ENCODE results near the gene FABP3.

Gene FABP3

GRCh38 chr1:31412732-31413404 is 40.0 kb upstream of the FABP3 start, which contains the start of gene SERINC2:
SERINC2 (plus strand) TSS chr1:31413213; CDS start chr1:31413266, 53 bp downstream.
- Histone ChIP-seq H3K9me3 (ENCODE audit: control insufficient read depth in 2 of 2, low read length in 2 of 2) (no peaks in the 10 kb centered on the region), H3K27ac (ENCODE audit: low read length) (no peak within 1 kb of the TSS), H3K4me3 (ENCODE audit: low read length in 2 of 2) (peak within 1 kb of the TSS; percentile 48 to 74), H3K36me3 (ENCODE audit: control insufficient read depth in 2 of 2, insufficient read depth in 2 of 2, low read length in 2 of 2) (no peaks in the 10 kb centered on the region), H3K9ac (ENCODE audit: low read length in 2 of 2) (peak within 1 kb of the TSS in 1 of 2 donors; percentile 29), H3K27me3 (ENCODE audit: control insufficient read depth in 1 of 2, insufficient read depth in 2 of 2, low read length in 2 of 2) (peaks cover 49 to 56% of the 10 kb centered on the region in 2 donors), H3K4me1 (ENCODE audit: control insufficient read depth, insufficient read depth, low read length) (peaks cover 14% of the 10 kb centered on the region)

DNA sequence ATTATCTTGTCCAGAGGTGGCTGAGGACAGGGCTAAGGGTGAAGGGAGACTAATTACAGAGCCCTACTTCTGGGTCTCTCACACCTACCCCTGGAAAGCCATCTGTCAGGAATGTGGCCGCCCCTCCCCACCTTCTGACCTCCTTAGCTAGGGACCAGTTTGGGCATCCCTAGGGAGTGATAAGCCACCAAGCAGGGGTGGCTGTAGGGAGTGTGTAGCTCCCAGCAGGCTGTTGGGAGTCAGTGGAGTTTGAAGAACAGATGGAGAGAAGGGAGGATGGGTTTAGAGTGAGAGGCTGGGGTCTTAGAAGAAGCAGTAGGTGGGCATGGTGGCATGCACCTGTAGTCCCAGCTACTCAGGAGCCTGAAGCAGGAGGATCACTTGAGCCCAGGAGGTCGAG is 39.3 kb upstream of the FABP3 start:
- Histone ChIP-seq H3K9me3 (ENCODE audit: control insufficient read depth in 2 of 2, low read length in 2 of 2) (no peaks in the 10 kb centered on the region), H3K4me1 (ENCODE audit: control insufficient read depth, insufficient read depth, low read length) (peaks cover 14% of the 10 kb centered on the region), H3K27me3 (ENCODE audit: control insufficient read depth in 1 of 2, insufficient read depth in 2 of 2, low read length in 2 of 2) (peaks cover 49 to 56% of the 10 kb centered on the region in 2 donors), H3K4me3 (ENCODE audit: low read length in 2 of 2) (no peak overlapping the region), H3K36me3 (ENCODE audit: control insufficient read depth in 2 of 2, insufficient read depth in 2 of 2, low read length in 2 of 2) (no peaks in the 10 kb centered on the region), H3K9ac (ENCODE audit: low read length in 2 of 2) (no peak overlapping the region), H3K27ac (ENCODE audit: low read length) (no peak overlapping the region)

GRCh38 chr1:31410871-31411270 is 38.0 kb upstream of the FABP3 start:
- Histone ChIP-seq H3K27me3 (ENCODE audit: control insufficient read depth in 1 of 2, insufficient read depth in 2 of 2, low read length in 2 of 2) (peaks cover 49 to 56% of the 10 kb centered on the region in 2 donors), H3K9me3 (ENCODE audit: control insufficient read depth in 2 of 2, low read length in 2 of 2) (no peaks in the 10 kb centered on the region), H3K4me3 (ENCODE audit: low read length in 2 of 2) (no peak overlapping the region), H3K9ac (ENCODE audit: low read length in 2 of 2) (no peak overlapping the region), H3K36me3 (ENCODE audit: control insufficient read depth in 2 of 2, insufficient read depth in 2 of 2, low read length in 2 of 2) (no peaks in the 10 kb centered on the region), H3K4me1 (ENCODE audit: control insufficient read depth, insufficient read depth, low read length) (peaks cover 14% of the 10 kb centered on the region), H3K27ac (ENCODE audit: low read length) (no peak overlapping the region)

- Histone ChIP-seq H3K27me3 (ENCODE audit: control insufficient read depth in 1 of 2, insufficient read depth in 2 of 2, low read length in 2 of 2) (peaks cover 49 to 56% of the 10 kb centered on the region in 2 donors), H3K36me3 (ENCODE audit: control insufficient read depth in 2 of 2, insufficient read depth in 2 of 2, low read length in 2 of 2) (no peaks in the 10 kb centered on the region), H3K27ac (ENCODE audit: low read length) (no peak overlapping the region), H3K9ac (ENCODE audit: low read length in 2 of 2) (no peak overlapping the region), H3K4me3 (ENCODE audit: low read length in 2 of 2) (no peak overlapping the region), H3K9me3 (ENCODE audit: control insufficient read depth in 2 of 2, low read length in 2 of 2) (no peaks in the 10 kb centered on the region), H3K4me1 (ENCODE audit: control insufficient read depth, insufficient read depth, low read length) (peaks cover 14% of the 10 kb centered on the region)
Measured at GRCh38 chr1:31409946-31410858, 37.3 kb upstream of the FABP3 start.

GRCh38 chr1:31408788-31409318 is 36.0 kb upstream of the FABP3 start:
- Histone ChIP-seq H3K4me1 (ENCODE audit: control insufficient read depth, insufficient read depth, low read length) (peaks cover 12% of the 10 kb centered on the region), H3K9me3 (ENCODE audit: control insufficient read depth in 2 of 2, low read length in 2 of 2) (no peaks in the 10 kb centered on the region), H3K9ac (ENCODE audit: low read length in 2 of 2) (no peak overlapping the region), H3K27me3 (ENCODE audit: control insufficient read depth in 1 of 2, insufficient read depth in 2 of 2, low read length in 2 of 2) (peaks cover 44 to 46% of the 10 kb centered on the region in 2 donors), H3K4me3 (ENCODE audit: low read length in 2 of 2) (no peak overlapping the region), H3K27ac (ENCODE audit: low read length) (no peak overlapping the region), H3K36me3 (ENCODE audit: control insufficient read depth in 2 of 2, insufficient read depth in 2 of 2, low read length in 2 of 2) (no peaks in the 10 kb centered on the region)

DNA sequence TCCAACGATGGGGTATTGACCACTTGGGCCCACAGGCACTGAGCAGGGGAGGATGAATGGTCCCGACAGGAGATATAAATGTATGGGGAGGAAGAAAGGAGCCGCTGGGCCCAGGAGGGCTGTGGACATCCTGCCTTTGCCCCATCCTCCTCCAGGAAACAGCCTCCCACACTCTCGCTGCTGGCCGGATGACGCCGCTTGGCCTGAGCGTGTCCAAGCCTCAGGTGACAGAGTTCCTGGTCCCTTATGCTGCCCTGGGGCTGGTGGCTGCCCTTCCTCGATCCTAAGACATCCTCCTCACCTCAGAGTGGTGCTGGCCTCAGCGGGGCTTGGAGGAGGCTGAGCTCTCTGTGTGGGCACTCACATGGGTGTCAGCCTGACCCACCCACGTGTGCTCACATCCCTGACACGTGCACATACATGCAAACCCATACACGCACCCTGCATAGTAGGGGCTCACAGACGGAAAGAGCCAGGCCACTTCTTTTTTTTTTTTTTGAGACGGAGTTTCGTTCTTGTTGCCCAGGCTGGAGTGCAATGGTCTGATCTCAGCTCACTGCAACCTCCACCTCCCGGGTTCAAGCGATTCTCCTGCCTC is 34.3 kb upstream of the FABP3 start:
- Histone ChIP-seq H3K27ac (ENCODE audit: low read length) (no peak overlapping the region), H3K36me3 (ENCODE audit: control insufficient read depth in 2 of 2, insufficient read depth in 2 of 2, low read length in 2 of 2) (no peaks in the 10 kb centered on the region), H3K4me1 (ENCODE audit: control insufficient read depth, insufficient read depth, low read length) (no peaks in the 10 kb centered on the region), H3K4me3 (ENCODE audit: low read length in 2 of 2) (no peak overlapping the region), H3K9ac (ENCODE audit: low read length in 2 of 2) (no peak overlapping the region), H3K9me3 (ENCODE audit: control insufficient read depth in 2 of 2, low read length in 2 of 2) (no peaks in the 10 kb centered on the region), H3K27me3 (ENCODE audit: control insufficient read depth in 1 of 2, insufficient read depth in 2 of 2, low read length in 2 of 2) (peaks cover 29 to 34% of the 10 kb centered on the region in 2 donors)

DNA sequence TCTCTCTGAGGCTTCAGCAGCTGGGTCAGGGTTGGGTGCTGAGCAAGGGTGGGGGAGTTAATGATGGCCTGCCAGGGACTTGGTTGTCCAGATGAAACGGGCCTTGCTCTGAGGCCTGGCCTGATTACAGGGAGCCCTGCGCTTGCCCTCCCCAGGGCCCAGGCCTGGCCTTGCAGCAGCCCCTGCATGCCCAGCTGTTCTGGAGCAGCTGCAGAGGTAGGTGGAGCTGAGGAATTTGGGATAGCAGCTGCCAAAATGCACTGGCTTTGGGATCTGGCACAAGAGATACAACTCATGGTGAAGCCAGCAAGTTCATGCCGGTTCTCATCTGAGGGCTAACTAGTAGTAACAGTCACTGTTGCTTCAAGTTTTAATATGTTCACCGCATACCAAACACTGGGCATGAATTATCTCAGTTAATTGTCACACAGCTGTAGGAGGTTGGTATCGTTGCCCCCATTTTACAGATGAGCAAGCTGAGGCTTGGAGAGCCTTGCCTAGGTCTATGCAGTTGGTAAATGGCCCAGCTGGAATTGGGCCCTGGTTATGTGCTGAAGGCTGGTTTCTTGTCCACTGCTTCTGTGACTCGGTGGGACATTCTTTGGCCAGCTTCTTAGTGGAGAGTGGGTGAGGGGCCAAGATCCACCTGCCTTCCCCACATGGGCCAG is 32.8 kb upstream of the FABP3 start:
- no peak overlapping the region for H3K27ac ChIP-seq (ENCODE audit: low read length)
- H3K4me3 ChIP-seq (ENCODE audit: low read length in 2 of 2) = no peak overlapping the region
- no peak overlapping the region for H3K9ac ChIP-seq (ENCODE audit: low read length in 2 of 2)
- H3K4me1 ChIP-seq (ENCODE audit: control insufficient read depth, insufficient read depth, low read length) = no peaks in the 10 kb centered on the region
- no peaks in the 10 kb centered on the region for H3K36me3 ChIP-seq (ENCODE audit: control insufficient read depth in 2 of 2, insufficient read depth in 2 of 2, low read length in 2 of 2)
- H3K9me3 ChIP-seq (ENCODE audit: control insufficient read depth in 2 of 2, low read length in 2 of 2) = no peaks in the 10 kb centered on the region
- peaks cover 14 to 22% of the 10 kb centered on the region in 2 donors for H3K27me3 ChIP-seq (ENCODE audit: control insufficient read depth in 1 of 2, insufficient read depth in 2 of 2, low read length in 2 of 2)

DNA sequence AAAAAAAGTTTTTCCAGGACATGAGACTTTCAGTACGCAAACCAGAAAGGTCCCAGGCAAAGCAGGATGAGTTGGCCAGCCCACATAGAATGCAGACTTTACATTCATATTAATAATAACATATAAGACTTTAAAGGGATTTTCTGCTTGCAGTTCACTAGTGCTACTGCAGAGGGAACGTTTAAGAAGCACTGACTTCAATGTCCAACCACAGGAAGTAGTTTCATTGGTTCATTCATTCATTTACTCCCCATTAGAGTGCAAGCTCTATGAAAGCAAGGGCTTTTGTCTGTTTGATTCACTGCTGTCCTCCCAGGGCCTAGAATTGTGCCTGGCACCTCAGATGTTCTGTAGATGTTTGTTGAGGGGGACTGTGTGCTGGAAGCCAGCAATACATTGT is 28.4 kb upstream of the FABP3 start:
- H3K4me1 ChIP-seq (ENCODE audit: control insufficient read depth, insufficient read depth, low read length) = no peaks in the 10 kb centered on the region
- H3K27me3 ChIP-seq (ENCODE audit: control insufficient read depth in 1 of 2, insufficient read depth in 2 of 2, low read length in 2 of 2) = no peaks in the 10 kb centered on the region
- H3K9me3 ChIP-seq (ENCODE audit: control insufficient read depth in 2 of 2, low read length in 2 of 2) = no peaks in the 10 kb centered on the region
- no peak overlapping the region for H3K4me3 ChIP-seq (ENCODE audit: low read length in 2 of 2)
- no peaks in the 10 kb centered on the region for H3K36me3 ChIP-seq (ENCODE audit: control insufficient read depth in 2 of 2, insufficient read depth in 2 of 2, low read length in 2 of 2)
- H3K27ac ChIP-seq (ENCODE audit: low read length) = no peak overlapping the region
- no peak overlapping the region for H3K9ac ChIP-seq (ENCODE audit: low read length in 2 of 2)

- no peak overlapping the region for H3K9ac ChIP-seq (ENCODE audit: low read length in 2 of 2)
- no peaks in the 10 kb centered on the region for H3K4me1 ChIP-seq (ENCODE audit: control insufficient read depth, insufficient read depth, low read length)
- no peak overlapping the region for H3K27ac ChIP-seq (ENCODE audit: low read length)
- H3K36me3 ChIP-seq (ENCODE audit: control insufficient read depth in 2 of 2, insufficient read depth in 2 of 2, low read length in 2 of 2) = no peaks in the 10 kb centered on the region
- no peaks in the 10 kb centered on the region for H3K27me3 ChIP-seq (ENCODE audit: control insufficient read depth in 1 of 2, insufficient read depth in 2 of 2, low read length in 2 of 2)
- H3K4me3 ChIP-seq (ENCODE audit: low read length in 2 of 2) = no peak overlapping the region
- H3K9me3 ChIP-seq (ENCODE audit: control insufficient read depth in 2 of 2, low read length in 2 of 2) = no peaks in the 10 kb centered on the region
Measured at GRCh38 chr1:31400393-31400792, 27.5 kb upstream of the FABP3 start.

DNA sequence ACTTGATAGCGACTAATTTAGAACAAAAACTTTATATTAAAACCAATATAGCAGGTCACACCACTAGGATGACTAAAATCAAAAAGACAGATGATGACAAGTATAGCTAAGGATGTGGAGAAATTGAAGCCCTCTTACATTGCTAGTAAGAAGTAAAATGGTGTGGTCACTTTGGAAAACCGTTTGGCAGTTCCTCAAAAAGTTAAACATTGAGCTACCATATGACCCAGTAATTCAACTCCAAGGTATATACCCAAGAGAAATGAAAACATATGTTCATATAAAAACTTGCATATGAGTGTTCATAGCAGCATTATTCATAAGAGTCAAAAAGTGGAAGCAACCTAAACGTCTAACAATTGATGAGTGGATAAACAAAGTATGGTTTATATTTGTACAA is 27.1 kb upstream of the FABP3 start:
- Histone ChIP-seq H3K36me3 (ENCODE audit: control insufficient read depth in 2 of 2, insufficient read depth in 2 of 2, low read length in 2 of 2) (no peaks in the 10 kb centered on the region), H3K9me3 (ENCODE audit: control insufficient read depth in 2 of 2, low read length in 2 of 2) (no peaks in the 10 kb centered on the region), H3K27me3 (ENCODE audit: control insufficient read depth in 1 of 2, insufficient read depth in 2 of 2, low read length in 2 of 2) (no peaks in the 10 kb centered on the region), H3K27ac (ENCODE audit: low read length) (no peak overlapping the region), H3K4me3 (ENCODE audit: low read length in 2 of 2) (no peak overlapping the region), H3K9ac (ENCODE audit: low read length in 2 of 2) (no peak overlapping the region), H3K4me1 (ENCODE audit: control insufficient read depth, insufficient read depth, low read length) (no peaks in the 10 kb centered on the region)

All from stomach smooth muscle (tissue), 2 donors.